Activated B cell treated with CpG ODN at 0.5 μM for 24 hours (primary cell): Measurements from ENCODE around the gene SERPINB8. TPM values are rescaled to one million over a fixed set of nuclear protein-coding genes. Genes with fewer than 3 reads are reported as not detected.

Experiments
- total RNA-seq: library from RNA; stranded (reverse); gene quantifications from 2 replicates; pipeline ENCODE4 v1.2.3, GENCODE V29; 2022

SERPINB8 gene
- total RNA-seq, 1 donor from 2014 or later: 29.5 TPM

Other genes with a start within 250 kb of the SERPINB8 start
- gene SERPINB7, start 194.7 kb upstream of the SERPINB8 start, total RNA-seq: not detected in 2 replicates
- gene SERPINB2, start 82.4 kb upstream of the SERPINB8 start, total RNA-seq: 0.33 TPM in 1 of 2 replicates, not detected in the other
- not detected in 2 replicates for gene SERPINB10, start 62.1 kb upstream of the SERPINB8 start, total RNA-seq
- 0.11 and 1.2 TPM in 2 replicates for gene HMSD, start 20.8 kb upstream of the SERPINB8 start, total RNA-seq
- not detected in 2 replicates for gene LINC00305, start 179.0 kb downstream of the SERPINB8 start, total RNA-seq